H9 (cell line): ENCODE data around the gene PCCA. TPM values are rescaled to one million over a fixed set of nuclear protein-coding genes. Genes with fewer than 3 reads are reported as not detected.

Experiments
- DNase-seq: peaks from one replicate; pipeline ENCODE4 v3.0.0-alpha.2; 2017
- H2AFZ ChIP-seq: one replicate; pipeline ENCODE4 v1.6.1; 2013; ENCODE audit warnings: mild to moderate bottlenecking, low read length, control low read depth, moderate library complexity
- H2AK5ac ChIP-seq: 2 replicates; pipeline ENCODE4 v1.6.1; 2013; ENCODE audit warnings: low read length, control low read depth, mixed read lengths; ENCODE audit not compliant: insufficient read length
- H2BK120ac ChIP-seq: one replicate; pipeline ENCODE4 v1.6.1; 2013; ENCODE audit warnings: low read depth, mild to moderate bottlenecking, low read length, control low read depth, inconsistent platforms; ENCODE audit not compliant: poor library complexity, severe bottlenecking
- H2BK12ac ChIP-seq: 2 replicates; pipeline ENCODE4 v1.6.1; 2013; ENCODE audit warnings: low read length, control low read depth, mixed read lengths, low read depth; ENCODE audit not compliant: insufficient read length
- H2BK15ac ChIP-seq: 2 replicates; pipeline ENCODE4 v1.6.1; 2013; ENCODE audit warnings: low read depth, low read length, control low read depth
- H2BK20ac ChIP-seq: one replicate; pipeline ENCODE4 v1.6.1; 2013; ENCODE audit warnings: low read depth, mild to moderate bottlenecking, low read length, control low read depth, inconsistent platforms; ENCODE audit not compliant: poor library complexity, severe bottlenecking
- H2BK5ac ChIP-seq: 2 replicates; pipeline ENCODE4 v1.6.1; 2013; ENCODE audit warnings: low read length, control low read depth, mixed read lengths; ENCODE audit not compliant: insufficient read length
- H3K14ac ChIP-seq: 2 replicates; pipeline ENCODE4 v1.6.1; 2013; ENCODE audit warnings: low read length, control low read depth; ENCODE audit not compliant: insufficient read depth
- H3K18ac ChIP-seq: 2 replicates; pipeline ENCODE4 v1.6.1; 2013; ENCODE audit warnings: low read depth, mild to moderate bottlenecking, mixed read lengths, low read length, control low read depth; ENCODE audit not compliant: insufficient read length
- H3K23ac ChIP-seq: 2 replicates; pipeline ENCODE4 v1.6.1; 2013; ENCODE audit warnings: low read length, control low read depth, mixed read lengths, low read depth; ENCODE audit not compliant: insufficient read length
- H3K23me2 ChIP-seq: 2 replicates; pipeline ENCODE4 v1.6.1; 2013; ENCODE audit warnings: low read depth, mild to moderate bottlenecking, mixed read lengths, low read length, control low read depth; ENCODE audit not compliant: insufficient read length, poor library complexity, severe bottlenecking
- H3K27ac ChIP-seq: 2 replicates; pipeline ENCODE4 v1.5.1; 2013; ENCODE audit warnings: low read length, control low read depth, mixed read lengths, low read depth; ENCODE audit not compliant: insufficient read length
- H3K27me3 ChIP-seq: 2 replicates; pipeline ENCODE4 v1.6.1; 2013; ENCODE audit warnings: low read length, control low read depth, inconsistent platforms; ENCODE audit not compliant: insufficient read depth
- H3K4ac ChIP-seq: 2 replicates; pipeline ENCODE4 v1.6.1; 2013; ENCODE audit warnings: low read depth, mild to moderate bottlenecking, control low read depth, inconsistent platforms, low read length, moderate library complexity
- H3K4me1 ChIP-seq: 2 replicates; pipeline ENCODE4 v1.6.1; 2013; ENCODE audit warnings: low read length, control low read depth, inconsistent platforms; ENCODE audit not compliant: insufficient read depth
- H3K4me2 ChIP-seq: 2 replicates; pipeline ENCODE4 v1.6.1; 2013; ENCODE audit warnings: low read length, control low read depth, mixed read lengths; ENCODE audit not compliant: insufficient read length, insufficient read depth
- H3K56ac ChIP-seq: 2 replicates; pipeline ENCODE4 v1.6.1; 2013; ENCODE audit warnings: low read depth, mild to moderate bottlenecking, mixed read lengths, low read length, control low read depth; ENCODE audit not compliant: insufficient read length
- H3K79me1 ChIP-seq: 2 replicates; pipeline ENCODE4 v1.6.1; 2013; ENCODE audit warnings: low read depth, mild to moderate bottlenecking, moderate library complexity, low read length, control low read depth, inconsistent platforms; ENCODE audit not compliant: insufficient read depth, poor library complexity, severe bottlenecking
- H3K79me2 ChIP-seq: 2 replicates; pipeline ENCODE4 v1.6.1; 2013; ENCODE audit warnings: low read length, control low read depth, inconsistent platforms; ENCODE audit not compliant: insufficient read depth
- H3K9ac ChIP-seq: 2 replicates; pipeline ENCODE4 v1.6.1; 2013; ENCODE audit warnings: low read length, control low read depth, mixed read lengths; ENCODE audit not compliant: insufficient read length; ENCODE audit errors: extremely low read depth
- H3K9me3 ChIP-seq: one replicate; pipeline ENCODE4 v1.6.1; 2013; ENCODE audit warnings: low read depth, low read length, inconsistent platforms; ENCODE audit not compliant: control insufficient read depth
- H3T11ph ChIP-seq: one replicate; pipeline ENCODE4 v1.6.1; 2013; ENCODE audit warnings: mild to moderate bottlenecking, low read length, control low read depth, inconsistent platforms
- H4K20me1 ChIP-seq: one replicate; pipeline ENCODE4 v1.6.1; 2013; ENCODE audit not compliant: control insufficient read depth, insufficient read length, insufficient read depth
- H4K5ac ChIP-seq: 2 replicates; pipeline ENCODE4 v1.6.1; 2013; ENCODE audit warnings: low read depth, mild to moderate bottlenecking, mixed read lengths, low read length, control low read depth; ENCODE audit not compliant: insufficient read length
- H4K8ac ChIP-seq: replicated peaks from 2 replicates; pipeline ENCODE4 v1.6.1; 2013; ENCODE audit warnings: low read length, control low read depth, mixed read lengths, low read depth; ENCODE audit not compliant: insufficient read length
- H4K91ac ChIP-seq: 2 replicates; pipeline ENCODE4 v1.6.1; 2013; ENCODE audit warnings: low read depth, mild to moderate bottlenecking, moderate library complexity, mixed read lengths, low read length, control low read depth; ENCODE audit not compliant: insufficient read length
- H3K27ac Mint-ChIP-seq, 3 experiments: 2 replicates in 2 of 3; 3 replicates in 1 of 3; pipeline ENCODE4 v1.8.0; 2020 to 2021; ENCODE audit warnings: mixed read lengths in 3 of 3, mild to moderate bottlenecking in 1 of 3, moderate library complexity in 1 of 3
- H3K27me3 Mint-ChIP-seq: 2 replicates; pipeline ENCODE4 v1.8.0; 2021; ENCODE audit warnings: low read depth, mild to moderate bottlenecking, moderate library complexity, mixed read lengths
- H3K36me3 Mint-ChIP-seq, 3 experiments: 2 replicates in 2 of 3; 3 replicates in 1 of 3; pipeline ENCODE4 v1.8.0; 2020 to 2021; ENCODE audit warnings: low read depth in 3 of 3, mixed read lengths in 3 of 3; ENCODE audit not compliant: insufficient read depth in 1 of 3
- H3K4me1 Mint-ChIP-seq, 2 experiments: 2 replicates each; pipeline ENCODE4 v1.8.0; 2020; ENCODE audit warnings: mixed read lengths in 2 of 2
- H3K4me3 Mint-ChIP-seq, 2 experiments: 2 replicates in 1 of 2; 3 replicates in 1 of 2; pipeline ENCODE4 v1.8.0; 2020 to 2021; ENCODE audit warnings: mild to moderate bottlenecking in 2 of 2, mixed read lengths in 2 of 2, moderate library complexity in 1 of 2
- H3K9me3 Mint-ChIP-seq, 2 experiments: 2 replicates in 1 of 2; 3 replicates in 1 of 2; pipeline ENCODE4 v1.8.0; 2020; ENCODE audit warnings: mild to moderate bottlenecking in 2 of 2, mixed read lengths in 2 of 2, moderate library complexity in 1 of 2
- WGBS: extraction: QIAGEN DNeasy Blood & Tissue Kit; methylation state at CpG from one replicate; pipeline ENCODE4 v1.1.7; 2013; ENCODE audit warnings: missing lambda C conversion rate, low lambda C conversion rate, mixed read lengths; ENCODE audit not compliant: insufficient read length; ENCODE audit errors: extremely low coverage; 5-methylcytosine and 5-hydroxymethylcytosine counted together
- total RNA-seq: library from RNA; stranded (reverse); gene quantifications from 2 replicates; pipeline ENCODE4 v1.2.1, GENCODE V29; 2021
- TF ChIP-seq, protein P1 (sequence below): fragments of 200-600 bp; sonication (generic); conservative IDR thresholded peaks from 3 replicates; pipeline ENCODE4 v1.8.0; 2021; ENCODE audit warnings: antibody characterized with exemption, mild to moderate bottlenecking

Gene PCCA
- total RNA-seq, 1 experiment from 2014 or later, result 56.5 TPM

DNA sequence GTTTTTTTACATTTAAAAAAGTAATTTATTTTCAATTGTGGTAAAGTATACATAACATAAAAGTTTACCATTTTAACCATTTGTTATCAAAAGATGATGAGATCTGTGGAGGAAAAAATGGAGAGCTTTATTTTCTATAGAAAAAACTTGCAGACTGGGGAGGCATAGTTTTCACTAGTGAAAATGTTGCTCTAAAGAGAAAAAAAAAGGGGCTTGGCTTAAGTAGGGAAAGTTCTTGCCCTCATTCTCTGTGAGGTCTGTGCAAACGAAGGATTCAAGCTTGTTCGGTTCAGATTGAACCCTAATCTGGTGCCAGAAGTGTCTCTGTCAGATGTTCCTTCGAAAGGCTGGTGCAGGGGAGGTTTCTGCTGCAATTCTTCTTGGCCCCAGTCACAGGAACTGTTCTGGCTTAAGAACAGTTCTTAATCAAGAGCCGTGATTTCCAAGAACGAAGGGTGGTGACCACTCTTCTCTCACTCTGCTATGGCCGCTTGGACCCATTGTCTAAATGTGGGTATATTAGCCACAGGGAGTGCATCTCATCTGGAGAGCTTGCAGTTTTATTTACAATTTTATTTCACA lies 42.1 kb downstream of the PCCA start:
- no peaks in the 10 kb centered on the region for H3K23me2 ChIP-seq
- H3K9me3 Mint-ChIP-seq, result no peaks in the 10 kb centered on the region
- H3K14ac ChIP-seq, result no peak overlapping the region
- WGBS, result no CpG with 5 or more reads among the region's 6 CpGs
- H3K9me3 ChIP-seq, result no peaks in the 10 kb centered on the region
- no peak overlapping the region for H3K27ac ChIP-seq
- H3K56ac ChIP-seq, result no peak overlapping the region
- no peak overlapping the region for H3K23ac ChIP-seq
- no peak for DNase-seq
- no peak overlapping the region for H4K91ac ChIP-seq
- peak overlapping the region; percentile 55 to 71 (median 65); a peak in 5 of 7 replicates for H3K27ac Mint-ChIP-seq
- H3K4me3 Mint-ChIP-seq, result no peak overlapping the region
- H3K79me1 ChIP-seq, result no peaks in the 10 kb centered on the region
- no peak overlapping the region for H4K5ac ChIP-seq
- H3K27me3 Mint-ChIP-seq, result no peaks in the 10 kb centered on the region
- no peak overlapping the region for H2BK20ac ChIP-seq
- H3K4me2 ChIP-seq, result no peak overlapping the region
- H3K79me2 ChIP-seq, result no peaks in the 10 kb centered on the region
- TF ChIP-seq, protein P1, sequence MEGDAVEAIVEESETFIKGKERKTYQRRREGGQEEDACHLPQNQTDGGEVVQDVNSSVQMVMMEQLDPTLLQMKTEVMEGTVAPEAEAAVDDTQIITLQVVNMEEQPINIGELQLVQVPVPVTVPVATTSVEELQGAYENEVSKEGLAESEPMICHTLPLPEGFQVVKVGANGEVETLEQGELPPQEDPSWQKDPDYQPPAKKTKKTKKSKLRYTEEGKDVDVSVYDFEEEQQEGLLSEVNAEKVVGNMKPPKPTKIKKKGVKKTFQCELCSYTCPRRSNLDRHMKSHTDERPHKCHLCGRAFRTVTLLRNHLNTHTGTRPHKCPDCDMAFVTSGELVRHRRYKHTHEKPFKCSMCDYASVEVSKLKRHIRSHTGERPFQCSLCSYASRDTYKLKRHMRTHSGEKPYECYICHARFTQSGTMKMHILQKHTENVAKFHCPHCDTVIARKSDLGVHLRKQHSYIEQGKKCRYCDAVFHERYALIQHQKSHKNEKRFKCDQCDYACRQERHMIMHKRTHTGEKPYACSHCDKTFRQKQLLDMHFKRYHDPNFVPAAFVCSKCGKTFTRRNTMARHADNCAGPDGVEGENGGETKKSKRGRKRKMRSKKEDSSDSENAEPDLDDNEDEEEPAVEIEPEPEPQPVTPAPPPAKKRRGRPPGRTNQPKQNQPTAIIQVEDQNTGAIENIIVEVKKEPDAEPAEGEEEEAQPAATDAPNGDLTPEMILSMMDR, result no peak
- H4K8ac ChIP-seq, result no peak overlapping the region
- H3K4ac ChIP-seq, result no peak overlapping the region
- H2BK120ac ChIP-seq, result no peak overlapping the region
- no peak overlapping the region for H2AFZ ChIP-seq
- no peak overlapping the region for H3K9ac ChIP-seq
- H3K4me1 Mint-ChIP-seq, result peaks cover 38 to 40% of the 10 kb centered on the region in 2 experiments
- H3K27me3 ChIP-seq, result no peaks in the 10 kb centered on the region
- no peak overlapping the region for H2BK15ac ChIP-seq
- no peak overlapping the region for H2AK5ac ChIP-seq
- no peak overlapping the region for H2BK5ac ChIP-seq
- H3T11ph ChIP-seq, result no peak overlapping the region
- no peak overlapping the region for H3K18ac ChIP-seq
- H3K4me1 ChIP-seq, result peaks cover 5% of the 10 kb centered on the region; the same call in 1 of the 2 replicates
- no peak overlapping the region for H2BK12ac ChIP-seq
- H3K36me3 Mint-ChIP-seq, result peaks cover 4 to 13% (median 6%) of the 10 kb centered on the region in 3 experiments; a peak in 5 of 7 replicates
- H4K20me1 ChIP-seq, result no peaks in the 10 kb centered on the region
